ENCODE results near the gene TMEM131.
A peak's percentile ranks its signal among the peaks of the same experiment; 100 is the strongest.
"Not testable (repeated sequence)": the region's sequence is repeated elsewhere in the genome, so short reads cannot be mapped to it uniquely, and the experiment has no call there.

The TMEM131 gene, protein sequence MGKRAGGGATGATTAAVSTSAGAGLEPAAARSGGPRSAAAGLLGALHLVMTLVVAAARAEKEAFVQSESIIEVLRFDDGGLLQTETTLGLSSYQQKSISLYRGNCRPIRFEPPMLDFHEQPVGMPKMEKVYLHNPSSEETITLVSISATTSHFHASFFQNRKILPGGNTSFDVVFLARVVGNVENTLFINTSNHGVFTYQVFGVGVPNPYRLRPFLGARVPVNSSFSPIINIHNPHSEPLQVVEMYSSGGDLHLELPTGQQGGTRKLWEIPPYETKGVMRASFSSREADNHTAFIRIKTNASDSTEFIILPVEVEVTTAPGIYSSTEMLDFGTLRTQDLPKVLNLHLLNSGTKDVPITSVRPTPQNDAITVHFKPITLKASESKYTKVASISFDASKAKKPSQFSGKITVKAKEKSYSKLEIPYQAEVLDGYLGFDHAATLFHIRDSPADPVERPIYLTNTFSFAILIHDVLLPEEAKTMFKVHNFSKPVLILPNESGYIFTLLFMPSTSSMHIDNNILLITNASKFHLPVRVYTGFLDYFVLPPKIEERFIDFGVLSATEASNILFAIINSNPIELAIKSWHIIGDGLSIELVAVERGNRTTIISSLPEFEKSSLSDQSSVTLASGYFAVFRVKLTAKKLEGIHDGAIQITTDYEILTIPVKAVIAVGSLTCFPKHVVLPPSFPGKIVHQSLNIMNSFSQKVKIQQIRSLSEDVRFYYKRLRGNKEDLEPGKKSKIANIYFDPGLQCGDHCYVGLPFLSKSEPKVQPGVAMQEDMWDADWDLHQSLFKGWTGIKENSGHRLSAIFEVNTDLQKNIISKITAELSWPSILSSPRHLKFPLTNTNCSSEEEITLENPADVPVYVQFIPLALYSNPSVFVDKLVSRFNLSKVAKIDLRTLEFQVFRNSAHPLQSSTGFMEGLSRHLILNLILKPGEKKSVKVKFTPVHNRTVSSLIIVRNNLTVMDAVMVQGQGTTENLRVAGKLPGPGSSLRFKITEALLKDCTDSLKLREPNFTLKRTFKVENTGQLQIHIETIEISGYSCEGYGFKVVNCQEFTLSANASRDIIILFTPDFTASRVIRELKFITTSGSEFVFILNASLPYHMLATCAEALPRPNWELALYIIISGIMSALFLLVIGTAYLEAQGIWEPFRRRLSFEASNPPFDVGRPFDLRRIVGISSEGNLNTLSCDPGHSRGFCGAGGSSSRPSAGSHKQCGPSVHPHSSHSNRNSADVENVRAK (N-terminal part only)

DNA sequence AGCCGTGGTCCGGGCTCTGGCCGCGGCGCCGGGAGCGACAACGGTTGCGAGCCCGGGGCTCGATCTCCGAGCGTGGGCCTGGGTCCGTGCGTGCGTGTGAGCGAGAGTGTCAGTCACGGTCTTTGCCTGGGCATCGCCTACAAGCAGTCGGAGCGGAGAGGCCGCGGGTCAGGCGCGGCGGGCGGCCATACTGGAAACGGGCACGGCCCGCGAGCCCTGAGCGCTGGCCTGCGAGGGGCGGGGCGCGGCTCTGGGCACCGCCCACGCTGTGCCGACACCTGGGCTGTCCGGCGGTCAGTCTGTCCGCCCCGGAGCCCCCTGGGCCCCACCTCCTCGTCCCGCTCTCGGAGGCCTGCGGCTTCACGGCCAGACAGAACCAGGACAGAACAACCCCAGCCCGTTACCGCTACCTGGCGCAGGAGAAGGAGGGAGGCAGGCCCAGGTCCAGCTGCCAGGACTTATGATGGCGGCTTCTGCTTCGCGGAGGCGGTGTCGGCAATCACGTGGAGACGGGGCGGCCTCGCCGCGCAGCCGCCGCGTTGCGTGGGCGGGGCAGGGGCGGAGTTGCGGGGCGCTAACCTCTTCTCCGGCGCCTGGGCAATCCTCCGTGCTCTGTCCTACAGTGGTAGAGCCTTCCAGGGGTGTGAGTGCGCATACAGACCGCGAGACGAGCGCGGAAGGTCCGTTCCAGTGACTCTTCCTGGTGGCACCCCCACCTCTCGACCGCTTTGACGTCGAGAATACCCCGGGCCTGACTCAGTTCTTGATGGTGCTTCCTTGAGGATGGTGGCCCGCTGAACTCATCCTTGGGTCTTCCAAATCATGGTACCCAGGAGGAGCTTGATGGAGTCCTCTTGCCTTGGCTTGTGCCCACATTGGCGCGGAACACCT lies at the start of gene TMEM131:
TMEM131 (minus strand) TSS at position 215 of the 891 bp plus-strand sequence. CDS start 286 bp downstream, outside the sequence.
- peak; percentile 92 for DNase-seq

DNA sequence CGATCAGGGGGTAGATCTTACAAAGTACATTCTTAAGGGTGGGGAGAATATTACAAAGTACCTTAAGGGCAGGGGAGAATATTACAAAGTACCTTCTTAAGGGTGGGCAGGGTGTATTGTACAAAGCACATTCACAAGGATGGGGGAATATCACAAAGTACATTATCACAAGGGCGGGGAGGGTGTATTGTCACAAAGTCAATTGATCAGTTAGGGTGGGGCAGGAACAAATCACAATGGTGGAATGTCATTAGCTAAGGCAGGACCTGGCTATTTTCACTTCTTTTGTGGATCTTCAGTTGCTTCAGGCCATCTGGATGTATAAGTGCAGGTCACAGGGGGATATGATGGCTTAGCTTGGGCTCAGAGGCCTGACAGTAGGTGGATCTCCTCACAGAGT lies 49.0 kb upstream of the TMEM131 start:
- not testable (repeated sequence) for DNase-seq

GRCh38 chr2:98043101-98043500 lies 47.4 kb upstream of the TMEM131 start:
- DNase-seq, result no peak

- DNase-seq, result no peak
Measured at GRCh38 chr2:98040331-98040939, 44.7 kb upstream of the TMEM131 start.

DNA sequence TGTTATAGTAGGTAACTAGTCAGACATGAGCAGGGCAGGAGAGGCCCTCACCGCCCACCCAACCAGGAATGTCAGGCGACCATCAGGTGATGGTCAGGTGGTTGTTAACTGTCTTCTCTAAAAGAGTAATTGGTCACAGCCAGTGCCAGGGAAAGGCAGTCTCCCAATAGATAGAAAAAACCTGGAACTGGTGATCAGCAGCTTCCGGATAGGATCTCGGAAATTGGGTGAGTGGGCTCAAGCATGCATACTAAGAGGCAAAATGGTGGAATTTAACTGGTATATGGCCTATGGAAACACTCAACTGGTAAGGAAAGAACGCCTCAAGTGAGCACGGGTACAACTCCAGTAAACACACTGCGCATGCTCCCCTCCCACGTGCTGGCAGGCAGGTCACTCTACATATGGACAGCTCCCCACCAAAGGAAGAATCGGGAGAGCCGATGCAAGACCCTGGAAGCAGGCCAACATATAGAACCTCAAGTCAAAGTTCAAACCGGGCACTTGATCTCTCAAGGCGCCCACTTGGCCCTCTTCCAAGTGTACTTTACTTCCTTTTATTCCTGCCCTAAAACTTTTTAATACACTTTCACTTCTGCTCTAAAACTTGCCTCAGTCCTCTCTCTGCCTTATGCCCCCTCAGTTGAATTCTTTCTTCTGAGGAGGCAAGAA lies 43.5 kb upstream of the TMEM131 start:
- no peak for DNase-seq

DNA sequence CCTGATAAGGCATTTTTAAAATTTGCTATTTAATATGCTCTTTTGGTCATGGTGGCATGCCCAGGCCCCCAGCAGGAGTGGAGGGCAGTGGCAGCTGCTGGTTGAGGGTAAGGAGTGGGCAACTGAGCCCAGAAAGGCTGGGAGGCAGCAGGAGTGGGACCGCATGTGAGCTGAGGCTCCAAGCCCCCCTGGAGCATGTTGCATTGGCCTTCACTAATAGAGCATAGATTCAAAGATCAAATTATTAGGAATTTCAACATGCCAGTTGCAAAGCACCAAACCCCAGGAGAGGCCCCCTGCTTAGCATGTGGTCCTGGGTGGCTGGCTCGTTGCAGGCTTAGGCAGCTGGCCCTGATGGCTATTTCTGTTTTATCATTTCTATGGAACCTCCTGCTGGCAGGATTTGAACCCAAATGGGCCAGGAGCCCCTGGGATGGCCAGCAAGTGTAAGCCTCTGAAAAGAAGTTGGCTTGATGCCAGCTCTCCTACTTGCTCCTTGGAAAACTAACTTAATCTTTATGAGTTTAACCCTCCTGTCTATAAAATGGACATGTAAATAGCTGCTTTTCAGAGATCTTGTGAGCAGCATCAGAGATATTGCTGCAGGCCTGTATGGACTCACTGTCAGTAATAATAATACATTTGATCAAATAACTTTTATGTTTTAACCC lies 42.1 kb upstream of the TMEM131 start:
- DNase-seq, result no peak

DNA sequence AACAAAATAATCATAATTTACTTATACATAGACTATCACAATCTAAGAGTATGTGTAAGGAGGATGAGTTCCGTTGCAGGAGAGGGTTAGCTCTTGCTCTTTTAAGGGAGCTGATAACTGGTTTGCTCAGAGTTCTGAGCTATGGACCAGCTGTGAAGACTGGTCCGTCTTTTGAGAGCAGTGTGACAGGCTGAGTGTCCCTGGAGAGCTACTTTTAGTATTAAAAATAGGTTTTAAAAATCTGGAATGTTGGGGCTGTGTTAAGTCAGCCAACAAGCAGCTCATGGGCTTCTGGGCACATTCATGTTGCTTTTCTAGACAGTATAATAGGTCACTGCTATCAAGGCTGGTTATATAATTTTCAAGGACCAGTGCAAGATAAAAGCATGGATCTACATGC lies 41.5 kb upstream of the TMEM131 start:
- DNase-seq, result no peak

GRCh38 chr2:98036349-98037000 lies 40.7 kb upstream of the TMEM131 start:
- no peak for DNase-seq

GRCh38 chr2:98034745-98035144 lies 39.0 kb upstream of the TMEM131 start:
- no peak for DNase-seq

DNA sequence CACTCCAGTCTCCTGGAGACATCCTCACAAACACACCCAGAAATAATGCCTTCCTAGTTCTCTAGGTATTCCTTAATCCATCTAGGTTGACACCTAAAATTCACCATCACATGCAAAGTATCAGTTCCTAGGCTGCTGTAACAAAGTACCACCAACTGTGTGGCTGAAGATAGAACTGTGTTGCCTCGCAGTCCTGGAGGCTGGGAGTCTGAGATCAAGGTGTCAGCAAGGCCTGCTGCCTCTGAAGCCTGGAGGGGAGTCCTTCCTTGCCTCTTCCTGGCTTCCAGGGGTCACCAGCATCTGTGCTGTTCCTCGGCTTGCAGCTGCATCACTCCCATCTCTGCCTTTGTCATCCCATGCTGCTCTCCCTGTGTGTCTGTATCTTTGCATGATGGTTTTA lies 36.3 kb upstream of the TMEM131 start:
- no peak for DNase-seq

DNA sequence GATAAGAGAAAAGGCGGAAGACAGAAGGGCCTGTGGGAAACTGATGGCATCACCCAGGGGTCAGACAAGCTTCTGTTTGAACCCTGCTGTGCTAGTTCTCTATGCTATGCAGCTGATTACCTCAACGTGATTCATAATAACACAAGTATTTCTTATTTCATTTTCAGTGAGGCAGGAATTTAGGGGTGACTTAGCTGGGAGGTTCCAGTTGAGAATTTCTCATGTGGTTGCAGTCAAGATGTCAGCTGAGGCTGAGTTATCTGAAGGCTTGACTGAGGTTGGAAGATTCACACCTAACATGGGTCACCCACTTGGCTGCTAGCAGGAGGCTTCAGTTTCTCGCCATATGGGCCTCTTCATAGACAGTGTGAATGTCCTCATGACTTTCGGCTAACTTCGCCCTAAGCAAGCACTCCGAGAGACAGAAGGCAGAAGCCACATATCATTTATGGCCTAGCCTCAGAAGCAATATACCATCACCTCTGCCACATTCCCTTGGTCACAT lies 34.0 kb upstream of the TMEM131 start:
- DNase-seq, result no peak

DNA sequence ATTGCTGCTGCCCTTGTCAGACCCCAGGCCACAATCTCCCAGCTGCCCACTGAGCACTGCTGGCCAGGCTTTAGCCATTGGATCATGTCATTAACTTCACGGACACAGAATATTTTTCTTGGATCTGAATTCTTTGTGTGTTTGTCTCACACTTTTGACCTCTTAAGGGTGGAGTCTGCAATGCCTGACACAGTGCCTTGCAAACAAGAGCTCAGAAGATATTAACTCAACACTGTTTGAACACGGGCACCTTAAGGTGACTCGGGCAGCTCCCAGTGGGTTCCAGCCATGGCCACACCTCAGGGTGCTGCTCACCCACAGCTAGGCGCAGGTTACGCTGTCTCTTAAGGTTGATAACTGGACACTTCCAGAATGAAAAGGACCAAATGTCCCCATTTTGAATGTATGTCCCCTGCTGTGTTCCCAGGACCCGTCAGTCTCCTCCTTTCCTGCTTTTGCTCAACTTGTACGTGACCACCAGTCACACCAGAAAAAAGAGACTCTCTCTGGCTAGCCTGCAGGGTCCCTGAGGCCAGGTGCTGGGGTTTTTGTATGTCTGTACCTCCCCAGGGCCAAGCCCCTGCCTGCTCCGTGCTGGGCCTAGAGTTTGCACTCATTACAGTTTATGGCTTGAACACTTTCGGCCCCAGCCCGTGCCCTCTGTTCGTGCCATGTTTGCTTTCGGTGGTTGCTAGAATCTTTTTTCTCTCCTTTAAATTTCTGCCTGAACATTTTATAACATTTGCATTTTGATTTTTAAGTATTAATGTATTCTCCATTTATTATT lies 33.4 kb upstream of the TMEM131 start:
- no peak for DNase-seq

- DNase-seq, result no peak
Measured at GRCh38 chr2:98028101-98028561, 32.4 kb upstream of the TMEM131 start.

DNA sequence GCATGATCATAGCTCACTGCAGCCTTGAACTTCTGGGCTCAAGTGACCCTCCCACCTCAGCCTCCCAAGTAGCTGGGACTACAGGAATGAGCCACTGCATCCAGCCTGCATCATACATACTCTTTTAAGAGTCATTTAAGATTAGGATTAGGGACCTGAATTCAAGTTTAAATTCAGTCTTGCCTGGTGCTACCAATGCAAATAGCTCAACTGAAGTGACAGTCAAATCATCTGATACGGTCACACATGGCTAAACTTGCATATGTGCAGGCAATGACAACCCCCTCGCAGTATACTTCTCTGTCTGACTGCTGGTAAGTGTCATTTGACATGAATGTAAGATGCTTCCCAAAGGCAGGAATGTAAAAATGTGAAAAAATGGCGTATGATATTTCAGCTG lies 31.8 kb upstream of the TMEM131 start:
- DNase-seq, result no peak

- no peak for DNase-seq
Measured at GRCh38 chr2:98026927-98027522, 31.3 kb upstream of the TMEM131 start.

DNA sequence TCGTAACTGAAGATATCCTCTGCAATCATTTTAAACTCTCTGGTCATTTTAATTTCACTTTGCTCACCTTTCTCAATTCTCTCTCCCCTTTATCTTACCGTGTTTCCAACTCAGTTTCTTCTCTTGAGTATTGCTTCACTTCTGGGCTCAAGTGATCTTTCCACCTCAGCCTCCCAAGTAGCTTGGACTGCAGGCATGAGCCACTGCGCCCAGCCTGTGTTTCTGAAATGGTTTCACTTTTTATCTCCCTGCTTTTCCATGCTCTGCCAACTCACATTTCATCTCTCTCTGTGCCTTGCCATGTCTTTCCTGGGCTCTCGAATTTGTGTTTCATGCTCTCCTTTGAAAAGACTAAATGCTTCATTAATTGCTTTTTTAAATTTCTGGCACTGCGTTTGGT lies 30.5 kb upstream of the TMEM131 start:
- no peak for DNase-seq

GRCh38 chr2:98025481-98026037 lies 29.8 kb upstream of the TMEM131 start:
- DNase-seq, result no peak

GRCh38 chr2:98022067-98022466 lies 26.3 kb upstream of the TMEM131 start:
- not testable (repeated sequence) for DNase-seq

Measured in NK-92 treated with Interleukin-12 subunit alpha and Interleukin-12 subunit beta, amount 100 ng/mL, for 24 hours (cell line).